ENCODE results near the gene ZNF222.

ZNF222 gene

GRCh38 chr19:44055870-44056269 lies 30.7 kb downstream of the ZNF222 start:
- peak in 1 of 2 experiments; percentile 26 for DNase-seq

- no peak for DNase-seq
These were observed 34.0 kb downstream of the ZNF222 start for GRCh38 chr19:44059229-44059628.

- no peak for DNase-seq
These were observed 35.9 kb downstream of the ZNF222 start for GRCh38 chr19:44061038-44061437.

- no peak for DNase-seq
These were observed 41.1 kb downstream of the ZNF222 start for GRCh38 chr19:44066305-44066704.

- no peak for DNase-seq
These were observed 44.2 kb downstream of the ZNF222 start for GRCh38 chr19:44069415-44069814.

GRCh38 chr19:44071824-44072542 lies 46.8 kb downstream of the ZNF222 start, which contains the start of gene ZNF284:
Gene ZNF284, plus strand, starts transcription at chr19:44072159. Its CDS starts 4,231 bp downstream, at chr19:44076390.
- peak; percentile 87 to 95 for DNase-seq

GRCh38 chr19:44072543-44073401 lies 47.6 kb downstream of the ZNF222 start:
- DNase-seq, result peak in 1 of 2 experiments; percentile 27

- DNase-seq, result no peak
These were observed 51.1 kb downstream of the ZNF222 start for GRCh38 chr19:44076325-44076724.
